Fibroblast of skin of back (primary cell): ENCODE data around the gene CMSS1.
A peak's percentile ranks its signal among the peaks of the same experiment; 100 is the strongest.
"Not testable (repeated sequence)": the region's sequence is repeated elsewhere in the genome, so short reads cannot be mapped to it uniquely, and the experiment has no call there.

Experiments used
- DNase-seq: peaks from one replicate; pipeline ENCODE4 v3.0.0-alpha.2; 2013

CMSS1 gene

GRCh38 chr3:100086401-100086800 is 268.7 kb downstream of the CMSS1 start:
- no peak for DNase-seq

- peak; percentile 90 for DNase-seq
Observed at GRCh38 chr3:100087198-100087597, 269.5 kb downstream of the CMSS1 start.

- DNase-seq, result no peak
Observed at GRCh38 chr3:100088735-100089368, 271.2 kb downstream of the CMSS1 start.

GRCh38 chr3:100089812-100090668 is 272.4 kb downstream of the CMSS1 start:
- peak; percentile 66 for DNase-seq

DNA sequence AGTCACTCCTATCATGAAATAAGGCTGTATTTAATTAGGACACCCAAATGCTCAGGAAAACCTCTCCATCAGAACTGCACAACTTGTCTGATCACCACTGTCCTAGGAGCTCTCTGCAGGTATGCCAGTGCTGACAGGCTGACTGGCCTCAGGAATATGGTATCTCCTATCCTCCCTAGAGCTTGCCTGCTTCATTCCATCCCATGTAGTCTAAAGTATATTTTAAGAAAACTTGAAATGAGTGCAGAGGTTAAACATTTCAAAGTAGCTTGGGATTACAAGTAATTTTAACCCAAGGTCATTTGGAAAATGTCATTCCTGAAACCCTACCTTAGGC is 273.0 kb downstream of the CMSS1 start:
- no peak for DNase-seq

DNA sequence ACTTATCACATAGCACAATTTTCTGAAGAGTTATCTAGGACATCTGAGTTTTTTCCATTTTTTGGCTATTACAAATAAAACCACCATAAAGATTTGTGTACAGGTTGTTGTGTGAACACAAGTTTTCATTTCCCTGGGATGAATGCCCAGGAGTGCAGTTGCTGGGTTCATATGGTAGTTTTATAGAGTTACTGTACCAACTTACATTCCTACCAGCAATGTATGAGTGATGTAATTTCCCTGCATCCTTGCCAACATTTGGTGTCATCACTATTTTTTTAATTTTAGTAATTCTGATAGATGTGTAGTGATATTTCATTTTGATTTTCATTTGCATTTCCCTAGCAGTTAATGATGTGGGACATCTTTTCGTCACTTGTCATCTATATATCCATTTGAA is 276.2 kb downstream of the CMSS1 start:
- DNase-seq, result peak; percentile 58

GRCh38 chr3:100096286-100096685 is 278.6 kb downstream of the CMSS1 start:
- not testable (repeated sequence) for DNase-seq

DNA sequence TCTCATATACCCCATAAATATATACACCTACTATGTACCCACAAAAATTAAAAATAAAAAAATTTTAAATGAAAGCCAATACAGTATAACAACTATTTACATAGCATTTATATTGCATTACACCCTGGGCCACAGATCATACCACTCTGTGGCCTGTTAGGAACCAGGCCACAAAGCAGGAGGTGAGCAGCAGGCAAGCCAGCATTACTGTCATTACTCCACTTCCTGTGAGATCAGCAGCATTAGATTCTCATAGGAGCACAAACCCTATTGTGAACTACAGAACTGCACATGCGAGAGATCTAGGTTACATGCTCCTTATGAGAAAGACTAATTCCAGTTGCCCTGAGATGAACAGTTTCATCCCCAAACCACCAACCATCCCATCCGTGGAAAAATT is 279.2 kb downstream of the CMSS1 start:
- DNase-seq, result no peak

DNA sequence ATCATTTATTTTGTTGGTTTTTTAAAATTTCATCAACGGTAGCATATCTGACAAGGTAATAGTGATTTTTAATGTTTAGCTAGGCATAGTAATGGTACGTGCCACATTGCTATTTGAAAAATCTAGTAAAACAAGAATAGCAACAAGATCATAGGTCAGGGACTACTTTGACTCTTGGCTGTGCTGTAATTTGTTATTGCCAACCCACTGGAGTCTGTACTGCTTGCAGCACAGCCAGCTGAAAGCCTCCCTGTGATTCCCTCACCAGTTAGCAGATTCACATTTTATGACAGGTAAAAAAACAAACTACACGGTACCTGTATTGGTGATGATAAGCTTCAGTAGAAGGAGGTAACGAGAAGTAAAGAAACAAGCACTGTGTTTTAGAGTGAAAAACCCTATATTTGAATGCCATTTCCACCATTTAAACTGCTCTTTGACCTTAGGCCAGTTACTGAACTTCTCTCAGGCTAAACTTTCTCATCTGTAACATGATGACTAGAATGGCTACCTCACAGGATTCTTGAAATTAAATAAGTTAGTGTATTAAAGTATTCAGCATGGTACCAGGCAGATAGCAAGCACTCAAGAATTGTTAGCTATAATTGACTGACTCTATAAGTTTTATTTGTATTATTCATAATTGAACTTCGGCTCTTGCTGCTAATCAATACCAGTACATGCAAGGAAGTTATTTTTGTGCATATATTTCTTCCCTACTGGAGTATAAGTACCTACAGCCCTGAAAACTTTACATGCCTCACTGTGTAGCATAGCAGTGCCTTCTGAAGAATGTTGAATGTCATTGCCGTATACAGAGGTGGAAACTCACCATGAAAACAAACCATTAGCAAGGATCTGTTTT is 280.5 kb downstream of the CMSS1 start:
- no peak for DNase-seq

GRCh38 chr3:100098784-100099070 is 281.1 kb downstream of the CMSS1 start:
- DNase-seq, result peak; percentile 26

- peak; percentile 34 for DNase-seq
Observed at GRCh38 chr3:100099621-100100020, 282.0 kb downstream of the CMSS1 start.

- peak; percentile 84 for DNase-seq
Observed at GRCh38 chr3:100100425-100100824, 282.8 kb downstream of the CMSS1 start.

DNA sequence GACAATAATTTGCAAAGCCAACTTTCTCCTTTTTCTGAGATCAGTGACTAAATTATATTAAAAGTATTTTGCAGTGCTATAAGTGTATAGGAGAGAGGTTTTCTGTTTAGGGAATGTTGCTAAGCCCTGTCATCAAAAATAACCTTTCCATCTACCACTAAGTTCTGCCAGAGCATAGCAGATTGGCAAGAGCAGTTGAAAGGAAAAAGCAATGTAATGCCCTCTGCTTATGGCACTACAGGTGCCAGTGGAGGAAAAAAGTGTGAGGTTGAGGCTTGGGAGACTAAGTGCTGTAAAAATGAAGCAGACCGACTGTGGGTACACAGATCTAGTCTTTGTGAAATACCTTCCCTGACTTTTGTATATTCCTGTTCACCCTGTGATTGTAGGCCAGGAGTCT is 285.1 kb downstream of the CMSS1 start:
- no peak for DNase-seq

DNA sequence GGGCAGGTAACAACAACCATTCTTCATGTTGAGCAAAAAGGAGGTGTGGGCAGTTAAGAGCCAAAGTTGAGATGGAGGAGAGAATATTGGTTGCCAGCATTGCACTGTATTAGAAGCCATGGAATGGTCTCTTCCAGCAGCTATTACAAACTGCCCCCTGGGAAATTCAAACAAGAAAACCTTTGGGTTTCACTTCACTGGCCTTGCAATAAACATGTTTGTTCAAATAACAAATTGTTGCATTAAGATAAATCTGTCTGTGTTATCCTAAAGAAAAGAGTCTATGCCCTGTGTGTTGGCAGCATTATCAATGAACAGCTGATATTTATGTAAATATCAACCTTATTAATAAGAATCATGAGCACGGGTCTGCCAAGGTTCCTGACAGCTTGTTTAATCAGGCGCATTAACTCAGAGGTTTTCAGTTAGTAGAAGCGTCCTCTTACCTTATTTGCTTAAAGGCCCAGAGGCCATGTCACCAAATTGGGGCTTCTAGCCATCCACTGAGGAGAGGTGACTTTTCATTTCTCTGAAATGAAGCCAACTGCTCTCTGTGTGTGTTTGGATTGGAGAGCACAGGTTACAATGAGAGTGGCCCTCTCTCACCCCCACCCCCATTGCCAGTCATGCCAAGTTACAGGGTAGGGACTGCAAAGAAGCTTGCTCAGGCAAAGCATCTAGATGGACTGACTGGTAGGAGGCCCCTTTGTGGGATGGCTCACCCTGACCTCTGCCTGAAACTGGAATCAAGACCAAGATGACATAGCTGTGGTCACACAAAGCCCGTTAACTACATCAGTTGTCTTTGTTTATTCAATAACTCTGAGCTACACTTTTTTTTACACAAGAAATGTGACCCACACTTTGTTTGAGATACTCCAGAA is 286.1 kb downstream of the CMSS1 start:
- peak; percentile 72 for DNase-seq

DNA sequence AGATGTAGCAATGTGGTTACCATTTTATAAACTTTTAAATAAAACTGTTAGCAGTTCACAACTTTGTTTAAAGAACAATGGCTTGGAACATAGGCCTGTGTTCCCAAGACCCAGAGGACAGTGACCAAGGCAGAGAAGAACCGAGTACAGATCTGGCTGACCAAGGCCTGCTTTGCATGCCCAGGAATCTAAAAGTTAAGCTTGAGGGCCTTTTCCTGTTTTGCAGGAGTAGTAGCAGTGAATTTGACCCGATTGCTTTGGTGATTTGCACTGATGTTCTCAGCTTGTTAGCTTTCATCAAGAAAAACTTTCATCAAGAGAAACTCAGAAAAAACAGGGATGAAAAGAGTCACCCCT is 286.8 kb downstream of the CMSS1 start:
- DNase-seq, result no peak

DNA sequence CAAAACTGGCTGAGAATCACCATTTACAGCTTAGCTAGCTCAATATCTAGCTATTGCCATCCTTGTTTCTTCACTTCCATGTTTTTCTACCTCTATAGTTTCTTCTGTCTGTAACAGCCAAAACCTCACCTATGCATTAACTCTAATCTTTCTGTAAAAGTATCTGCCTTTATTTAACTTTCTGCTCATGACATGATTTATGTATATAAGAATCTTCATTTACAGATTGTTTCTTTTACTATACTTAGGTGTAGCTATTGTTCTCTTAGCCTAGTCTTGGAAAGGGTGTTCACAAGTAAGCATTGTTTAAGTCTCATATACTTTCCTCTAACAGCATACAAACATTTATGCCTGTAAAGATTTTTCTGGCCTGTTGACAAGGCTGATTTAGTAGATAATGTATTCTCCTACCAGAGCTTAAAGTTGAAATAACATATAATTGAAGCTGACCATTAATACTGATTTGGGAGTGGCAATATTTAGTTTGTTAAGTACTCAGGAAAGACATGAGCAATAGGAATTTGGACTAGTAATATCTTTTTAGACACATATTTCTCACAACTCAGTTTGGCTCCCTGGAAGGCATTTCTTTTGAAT is 287.3 kb downstream of the CMSS1 start:
- DNase-seq, result peak; percentile 53

- DNase-seq, result peak; percentile 73
Observed at GRCh38 chr3:100105501-100105900, 287.8 kb downstream of the CMSS1 start.

- no peak for DNase-seq
Observed at GRCh38 chr3:100106094-100106493, 288.4 kb downstream of the CMSS1 start.

DNA sequence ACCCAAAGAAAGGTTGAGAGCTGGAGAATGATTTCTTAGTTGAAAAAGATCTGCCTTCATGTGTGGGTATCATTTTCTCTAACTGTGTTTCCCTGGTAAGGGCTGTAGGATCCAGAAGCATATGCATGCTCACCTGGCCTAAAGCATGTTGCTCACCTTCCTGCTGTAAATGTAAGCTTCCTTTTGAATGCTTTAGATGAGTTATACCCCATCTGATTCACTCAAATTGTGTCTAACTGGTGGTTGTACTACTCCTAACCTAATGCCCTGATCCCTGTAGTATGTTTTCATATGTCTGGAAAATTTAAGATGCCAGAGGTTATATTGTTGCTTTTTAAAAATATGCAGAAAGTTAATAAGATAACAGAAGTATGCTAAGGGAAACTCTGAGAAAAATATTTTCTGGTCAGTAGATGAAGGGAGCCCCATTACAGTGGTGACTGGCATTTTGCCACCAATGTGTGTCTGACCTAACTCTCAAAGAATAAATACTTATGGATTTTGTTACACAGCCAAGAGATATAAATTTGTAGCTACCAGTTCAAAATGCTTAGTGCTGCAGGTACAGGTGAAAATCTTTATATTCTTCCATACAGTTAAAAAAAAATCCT is 289.0 kb downstream of the CMSS1 start:
- DNase-seq, result peak; percentile 81

DNA sequence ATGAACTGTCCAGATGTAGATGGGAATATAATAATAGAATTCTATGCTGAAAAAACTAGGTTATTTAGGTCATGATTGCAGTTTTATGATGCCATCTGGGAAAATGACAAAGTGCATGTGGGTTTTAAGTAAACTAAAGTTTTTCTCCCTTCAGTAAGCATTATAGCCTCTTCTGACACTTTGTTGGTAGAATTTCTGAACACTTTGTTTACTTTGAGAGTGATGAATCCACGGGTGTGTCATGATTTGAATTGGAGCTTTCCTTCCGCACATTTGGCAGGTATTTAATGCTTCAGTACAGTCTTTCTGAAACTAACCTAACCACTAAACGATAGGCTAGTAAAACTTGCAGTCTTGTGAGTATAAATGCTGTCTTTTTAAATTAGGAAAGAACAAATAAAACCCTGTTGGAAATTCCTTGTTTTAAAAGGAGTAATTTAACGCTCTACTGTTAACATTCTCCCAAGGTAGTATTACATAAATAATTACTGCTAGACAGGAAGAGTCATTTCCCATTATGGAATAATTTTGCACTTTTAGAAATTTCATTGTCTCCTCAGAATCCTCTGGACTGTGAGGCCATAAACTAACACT is 289.7 kb downstream of the CMSS1 start:
- DNase-seq, result no peak

GRCh38 chr3:100108464-100109079 is 290.9 kb downstream of the CMSS1 start:
- DNase-seq, result no peak
